GM13977 (cell line): ENCODE measurements around the gene ALG14.

Source experiments
- DNase-seq: peaks from one replicate; pipeline ENCODE4 v3.0.0; 2012; ENCODE audit warnings: low spot score
- in situ Hi-C: fragments of 300-500 bp; cut with MboI; formaldehyde crosslinking; loops from one replicate; pipeline ENCODE4 v1.12.0; 2022; ENCODE audit warnings: low sequenced_read_pairs, low pct_unique_long_range_greater_than_20kb, mixed read lengths, inconsistent platforms; ENCODE audit not compliant: unreplicated experiment
- TF ChIP-seq, protein P1 (sequence below): IDR thresholded peaks from 2 replicates; pipeline ENCODE4 v1.5.1; 2012; ENCODE audit warnings: mild to moderate bottlenecking, control low read depth; ENCODE audit not compliant: insufficient read depth; ENCODE audit errors: extremely low read depth, missing control alignments

Gene ALG14

GRCh38 chr1:95076034-95076433 is 3.3 kb upstream of the ALG14 start:
- TF ChIP-seq, protein P1, sequence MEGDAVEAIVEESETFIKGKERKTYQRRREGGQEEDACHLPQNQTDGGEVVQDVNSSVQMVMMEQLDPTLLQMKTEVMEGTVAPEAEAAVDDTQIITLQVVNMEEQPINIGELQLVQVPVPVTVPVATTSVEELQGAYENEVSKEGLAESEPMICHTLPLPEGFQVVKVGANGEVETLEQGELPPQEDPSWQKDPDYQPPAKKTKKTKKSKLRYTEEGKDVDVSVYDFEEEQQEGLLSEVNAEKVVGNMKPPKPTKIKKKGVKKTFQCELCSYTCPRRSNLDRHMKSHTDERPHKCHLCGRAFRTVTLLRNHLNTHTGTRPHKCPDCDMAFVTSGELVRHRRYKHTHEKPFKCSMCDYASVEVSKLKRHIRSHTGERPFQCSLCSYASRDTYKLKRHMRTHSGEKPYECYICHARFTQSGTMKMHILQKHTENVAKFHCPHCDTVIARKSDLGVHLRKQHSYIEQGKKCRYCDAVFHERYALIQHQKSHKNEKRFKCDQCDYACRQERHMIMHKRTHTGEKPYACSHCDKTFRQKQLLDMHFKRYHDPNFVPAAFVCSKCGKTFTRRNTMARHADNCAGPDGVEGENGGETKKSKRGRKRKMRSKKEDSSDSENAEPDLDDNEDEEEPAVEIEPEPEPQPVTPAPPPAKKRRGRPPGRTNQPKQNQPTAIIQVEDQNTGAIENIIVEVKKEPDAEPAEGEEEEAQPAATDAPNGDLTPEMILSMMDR = no peak
- DNase-seq = no peak
- in situ Hi-C loops = no loop called here

- no peak for DNase-seq
- TF ChIP-seq, protein P1 = no peak
- in situ Hi-C loops = no loop called here
These were observed 695 bp upstream of the ALG14 start for GRCh38 chr1:95073446-95073845.

- DNase-seq = no peak
- in situ Hi-C loops = no loop called here
- TF ChIP-seq, protein P1 = no peak
These were observed 634 bp downstream of the ALG14 start for GRCh38 chr1:95072117-95072516.

GRCh38 chr1:95071539-95071938 is 1.2 kb downstream of the ALG14 start:
- in situ Hi-C loops = no loop called here
- TF ChIP-seq, protein P1 = no peak
- DNase-seq = no peak

DNA sequence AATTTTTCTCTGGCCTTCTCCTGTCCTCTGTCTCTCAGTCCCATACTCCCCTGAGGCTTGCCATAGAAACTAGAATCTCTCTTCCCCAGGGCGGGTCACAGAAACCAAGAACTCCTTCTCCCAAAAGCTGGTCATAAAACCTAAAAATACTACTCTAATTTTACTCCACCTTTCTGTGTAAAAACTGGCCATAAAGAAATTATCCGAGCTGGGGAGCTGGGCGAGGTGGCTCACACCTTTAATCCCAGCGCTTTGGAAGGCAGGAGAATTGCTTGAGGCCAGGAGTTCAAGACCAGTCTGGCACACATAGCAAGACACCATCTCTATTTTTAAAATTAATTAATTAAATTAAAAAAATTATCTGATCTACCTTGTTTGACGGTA is 3.0 kb downstream of the ALG14 start:
- no peak for DNase-seq
- TF ChIP-seq, protein P1 = no peak
- in situ Hi-C loops = no loop called here

DNA sequence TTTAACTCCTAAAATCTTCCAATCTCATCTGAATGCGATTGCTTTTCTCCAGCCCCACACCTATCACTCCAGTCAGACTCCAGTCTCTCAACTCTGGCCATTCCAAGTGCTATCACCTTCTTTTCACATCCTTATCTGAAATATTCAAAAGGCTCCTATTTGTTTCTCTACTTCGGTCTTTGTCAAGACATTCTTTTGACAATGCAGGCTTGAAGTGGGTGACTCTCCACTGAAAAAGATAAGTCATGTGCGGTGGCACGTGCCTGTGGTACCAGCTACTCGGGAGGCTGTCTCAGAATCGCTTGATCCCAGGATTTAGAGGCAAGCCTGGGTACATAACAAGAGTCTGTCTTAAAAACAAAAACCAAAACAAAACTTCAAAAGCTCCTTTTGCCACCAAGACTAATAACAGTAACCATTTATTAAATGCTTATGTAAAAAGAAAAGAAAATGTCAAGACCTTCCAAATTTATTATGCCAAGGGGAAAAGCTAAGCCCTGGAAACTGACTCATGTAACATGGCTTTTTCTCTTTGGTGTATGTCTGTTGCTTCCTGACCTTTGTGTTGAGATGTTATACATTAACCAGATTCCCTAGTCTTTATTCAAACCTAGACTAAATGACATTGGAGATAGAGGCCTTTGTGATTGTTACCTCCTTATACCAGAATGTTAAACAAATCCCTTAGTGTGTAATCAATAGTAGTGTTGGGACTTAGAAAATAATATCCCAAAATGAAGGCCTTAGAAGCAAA is 3.6 kb downstream of the ALG14 start:
- TF ChIP-seq, protein P1 = no peak
- no peak for DNase-seq
- in situ Hi-C loops = no loop called here
